HG03060 (cell line): ENCODE data around the gene TGFB1.
"Not testable (repeated sequence)": the region's sequence is repeated elsewhere in the genome, so short reads cannot be mapped to it uniquely, and the experiment has no call there.

Experiments used
- ATAC-seq: cut with Tn5 transposase; IDR thresholded peaks from one replicate; pipeline ENCODE4 v1.9.1; 2021; ENCODE audit warnings: low read depth, moderate number of reproducible peaks; ENCODE audit not compliant: unreplicated experiment

The TGFB1 gene

DNA sequence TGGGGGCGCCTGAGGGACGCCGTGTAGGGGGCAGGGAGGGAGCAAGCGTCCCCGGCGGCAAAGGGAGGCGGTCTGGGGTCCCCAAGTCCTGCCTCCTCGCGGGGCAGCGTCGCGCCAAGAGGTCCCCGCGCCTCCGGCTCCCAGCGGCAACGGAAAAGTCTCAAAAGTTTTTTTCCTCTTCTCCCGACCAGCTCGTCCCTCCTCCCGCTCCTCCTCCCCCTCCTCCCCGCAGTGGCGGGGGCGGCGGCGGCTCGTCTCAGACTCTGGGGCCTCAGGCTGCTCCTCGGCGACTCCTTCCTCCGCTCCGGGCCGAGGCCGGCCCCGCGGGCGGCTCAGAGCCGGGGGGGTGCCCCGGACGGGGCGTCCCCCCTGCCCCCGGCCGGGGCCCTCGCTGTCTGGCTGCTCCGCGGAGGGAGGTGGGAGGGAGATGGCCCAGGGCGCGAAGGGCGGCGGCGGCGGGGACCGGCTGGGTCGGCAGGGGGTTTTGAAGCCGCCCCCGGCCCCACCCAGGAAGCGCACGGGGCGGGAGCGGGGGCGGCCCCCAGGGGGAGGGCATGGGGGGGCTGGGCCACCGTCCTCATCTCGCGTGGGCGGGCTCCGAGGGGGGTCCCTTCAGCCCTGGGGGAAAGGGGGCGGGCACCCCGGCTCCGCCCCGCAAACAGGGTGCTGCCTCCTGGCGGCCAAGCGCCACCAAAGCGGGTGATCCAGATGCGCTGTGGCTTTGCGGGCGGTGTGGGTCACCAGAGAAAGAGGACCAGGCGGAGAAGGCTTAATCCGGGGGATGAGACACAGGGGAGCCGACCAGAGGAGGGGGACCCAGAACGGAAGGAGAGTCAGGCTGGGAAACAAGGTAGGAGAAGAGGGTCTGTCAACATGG lies at the start of gene TGFB1:
TGFB1 (minus strand) TSS at position 457 of the 877 bp plus-strand sequence. CDS start 878 bp downstream, outside the sequence.
- ATAC-seq = no peak

DNA sequence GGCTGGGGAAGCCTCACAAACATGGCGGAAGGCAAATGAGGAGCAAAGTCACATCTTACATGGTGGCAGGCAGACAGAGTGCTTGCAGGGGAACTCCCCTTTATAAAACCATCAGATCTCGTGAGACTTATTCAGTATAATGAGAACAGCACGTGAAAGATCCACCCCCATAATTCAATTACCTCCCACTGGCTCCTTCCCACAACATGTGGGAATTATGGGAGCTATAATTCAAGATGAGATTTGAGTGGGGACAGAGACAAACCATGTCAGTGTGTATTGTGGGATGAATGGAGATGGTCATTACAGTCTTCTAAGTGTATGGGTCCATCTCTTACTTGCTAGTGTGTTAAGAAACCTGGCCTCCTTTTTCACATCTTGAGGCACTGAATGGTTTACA lies 48.3 kb upstream of the TGFB1 start:
- ATAC-seq = no peak

DNA sequence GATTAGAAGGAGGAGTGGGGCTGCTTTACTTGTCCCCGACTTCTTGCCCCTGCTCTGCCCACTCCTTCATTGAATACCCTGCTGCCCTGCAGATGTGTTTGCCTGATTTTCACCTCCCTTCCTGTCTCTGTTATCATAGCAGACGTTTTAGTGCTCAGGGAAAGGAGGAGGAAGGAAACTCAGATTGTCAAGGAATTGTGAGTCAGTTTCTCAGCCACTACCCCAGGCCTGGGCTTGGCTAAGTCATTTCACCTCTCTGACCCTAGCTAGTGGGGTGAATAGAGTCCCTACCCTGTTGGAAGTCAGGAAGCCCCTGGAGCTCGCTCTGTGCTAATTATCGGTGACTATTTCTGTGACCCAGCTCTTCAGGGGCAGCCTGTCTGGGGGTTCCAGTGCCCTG lies 47.8 kb upstream of the TGFB1 start:
- no peak for ATAC-seq

DNA sequence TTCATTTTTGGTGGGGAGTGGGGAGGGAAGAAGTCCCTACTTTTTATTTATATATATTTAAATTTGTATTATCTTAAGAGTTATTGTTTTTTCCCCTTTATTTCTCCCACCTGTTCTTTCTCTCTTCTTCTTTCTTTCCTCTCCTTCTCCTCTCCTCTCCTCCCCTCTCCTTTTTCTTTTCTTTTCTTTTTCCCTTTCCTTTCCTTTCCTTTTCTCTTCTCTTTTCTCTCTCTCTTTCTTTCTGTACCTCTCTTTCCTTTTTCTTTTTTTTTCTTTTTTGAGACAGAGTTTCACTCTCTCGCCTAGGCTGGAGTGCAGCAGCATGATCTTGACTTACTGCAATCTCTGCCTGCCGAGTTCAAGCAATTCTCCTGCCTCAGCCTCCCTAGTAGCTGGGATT lies 45.8 kb upstream of the TGFB1 start:
- no peak for ATAC-seq

DNA sequence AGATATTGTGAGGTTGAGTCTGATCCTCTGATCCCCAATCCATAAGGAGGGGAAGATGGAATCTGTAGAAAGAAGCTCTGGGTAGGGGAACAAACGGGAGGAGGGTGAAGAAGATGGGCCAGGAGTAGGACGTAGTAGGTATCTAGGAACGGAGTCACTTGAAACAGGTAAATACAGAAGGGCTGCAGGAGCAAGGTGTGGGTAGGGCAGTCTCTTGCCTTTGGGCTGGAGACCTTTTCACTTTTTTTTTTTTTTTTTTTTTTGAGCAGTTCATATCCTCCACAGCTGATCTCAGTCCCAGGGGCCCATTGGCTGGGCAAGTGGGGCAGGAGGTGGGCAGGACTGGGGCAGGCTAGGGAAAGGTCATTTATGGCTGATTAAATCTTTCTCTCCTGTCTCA lies 45.4 kb upstream of the TGFB1 start:
- ATAC-seq = no peak

DNA sequence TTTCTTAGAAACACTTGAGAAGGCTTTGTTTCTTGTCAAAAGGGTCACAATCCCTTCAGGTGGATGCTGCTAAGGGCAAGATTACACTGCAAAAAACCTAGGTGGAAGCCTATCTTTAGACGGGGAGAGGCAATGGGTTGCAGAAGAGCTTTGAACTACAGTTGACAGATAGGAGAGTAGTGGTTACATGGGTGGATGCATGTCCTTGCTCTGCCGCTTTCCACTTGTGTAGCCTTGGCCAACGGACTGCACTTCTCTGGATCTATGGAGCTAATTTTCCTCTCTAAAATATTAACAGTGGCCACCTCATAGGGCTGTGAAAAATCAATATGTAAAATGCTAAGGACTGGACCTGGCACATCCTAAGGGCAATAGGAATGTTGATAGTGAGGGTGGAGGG lies 44.9 kb upstream of the TGFB1 start:
- ATAC-seq = no peak

DNA sequence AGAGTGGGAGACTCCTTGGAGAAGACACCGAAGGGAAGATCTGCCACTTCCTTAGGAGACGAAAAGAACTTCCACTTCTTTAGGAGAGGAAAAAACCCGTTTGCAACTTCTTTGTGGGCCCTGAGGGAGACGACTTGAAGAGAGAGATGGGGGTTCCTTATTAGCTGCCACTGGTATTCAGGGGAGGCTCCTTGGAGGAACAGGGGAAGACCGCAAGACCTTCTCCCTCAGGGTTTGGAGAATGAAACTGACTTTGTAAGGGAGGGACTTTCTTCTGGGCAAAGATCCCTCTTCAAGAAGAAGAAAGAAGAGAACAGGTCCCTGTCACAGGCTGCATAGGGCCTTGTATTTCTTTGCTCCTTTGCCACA lies 44.3 kb upstream of the TGFB1 start:
- no peak for ATAC-seq

DNA sequence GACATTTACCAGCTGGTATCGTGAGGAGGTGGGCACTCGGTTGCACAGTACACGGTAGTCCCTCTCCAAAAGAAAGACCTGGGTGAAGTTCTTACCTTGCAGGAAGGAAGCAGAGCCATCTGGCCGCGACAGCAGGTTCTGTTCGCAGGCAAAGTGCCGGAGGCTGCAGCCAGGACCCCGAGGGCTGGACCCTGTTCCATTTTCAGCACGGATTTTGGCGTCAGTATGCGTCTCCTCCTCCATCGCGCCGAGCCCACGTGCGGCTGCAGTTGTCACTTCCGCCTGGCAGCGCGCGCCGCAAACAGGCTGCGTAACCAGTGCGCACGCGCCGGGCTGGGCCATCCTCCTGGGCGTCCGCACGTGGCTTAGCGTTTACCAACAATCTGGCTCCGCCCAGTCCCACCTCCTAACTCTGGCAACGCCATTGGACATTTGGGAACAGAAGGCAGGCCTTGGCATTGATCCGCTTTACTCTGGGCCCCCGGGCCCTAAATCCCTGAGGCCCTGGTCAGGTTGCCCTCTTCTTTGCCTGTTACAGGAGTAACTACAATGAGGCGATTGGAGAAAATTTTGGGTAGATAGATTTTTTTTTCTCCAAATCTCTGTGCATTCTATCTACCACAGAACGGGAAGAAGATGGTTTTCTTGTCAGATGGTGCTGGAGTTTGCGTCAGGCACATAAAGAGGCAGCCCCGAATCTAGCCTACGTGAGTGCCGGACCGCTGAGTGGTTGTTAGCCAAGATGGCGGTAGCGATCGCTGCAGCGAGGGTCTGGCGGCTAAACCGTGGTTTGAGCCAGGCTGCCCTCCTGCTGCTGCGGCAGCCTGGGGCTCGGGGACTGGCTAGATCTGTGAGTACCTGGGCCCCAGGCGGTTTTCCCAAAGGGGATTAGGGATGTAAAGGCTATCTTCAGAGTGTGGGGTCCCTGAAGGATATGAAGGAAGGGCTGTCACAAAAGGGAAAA lies 43.6 kb upstream of the TGFB1 start, which contains the start of the genes BCKDHA and EXOSC5:
BCKDHA (plus strand) TSS at position 733 of the 964 bp plus-strand sequence; CDS start at position 743, 10 bp downstream.
EXOSC5 (minus strand) TSS at position 274 of the 964 bp plus-strand sequence; CDS start at position 243, 31 bp downstream.
- peak; percentile 93 for ATAC-seq

DNA sequence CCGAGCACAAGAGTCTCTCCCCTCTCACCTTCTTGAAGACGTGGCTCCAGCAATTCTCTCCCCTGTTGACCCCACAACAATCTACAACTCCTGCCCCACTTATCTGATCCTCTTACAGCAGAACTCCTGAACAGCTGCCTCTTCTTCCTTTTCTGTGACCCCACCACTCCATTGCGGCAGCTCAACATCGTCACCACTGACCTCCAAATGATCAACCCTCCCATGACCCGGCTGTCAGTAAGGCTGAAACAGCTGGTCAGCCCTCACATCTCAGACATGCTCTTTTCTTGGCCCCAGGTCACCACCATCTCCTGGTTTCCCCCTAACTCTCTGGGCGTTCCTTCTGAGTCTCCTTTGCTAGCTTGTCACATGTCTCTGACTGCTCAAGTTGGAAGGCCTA lies 41.6 kb upstream of the TGFB1 start:
- no peak for ATAC-seq

DNA sequence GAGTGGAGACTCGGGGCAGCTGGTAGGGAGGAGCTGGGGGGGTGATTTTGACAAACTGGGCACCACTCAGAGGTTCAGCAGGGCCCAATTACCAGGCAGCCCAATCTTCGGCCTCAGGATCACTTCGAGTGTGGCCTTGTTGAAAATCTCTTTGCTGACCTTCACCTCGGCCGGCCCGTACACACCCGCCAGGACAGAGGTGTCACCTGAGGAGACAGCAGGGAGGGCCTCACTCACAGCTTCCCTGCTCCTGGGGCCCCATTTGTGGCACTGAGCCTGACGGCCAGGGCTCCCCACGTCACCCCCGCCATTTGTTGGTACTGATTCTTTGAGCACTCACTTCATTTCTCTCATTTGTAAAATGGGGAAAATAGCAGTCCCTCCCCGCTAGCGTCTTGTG lies 39.1 kb upstream of the TGFB1 start:
- no peak for ATAC-seq

DNA sequence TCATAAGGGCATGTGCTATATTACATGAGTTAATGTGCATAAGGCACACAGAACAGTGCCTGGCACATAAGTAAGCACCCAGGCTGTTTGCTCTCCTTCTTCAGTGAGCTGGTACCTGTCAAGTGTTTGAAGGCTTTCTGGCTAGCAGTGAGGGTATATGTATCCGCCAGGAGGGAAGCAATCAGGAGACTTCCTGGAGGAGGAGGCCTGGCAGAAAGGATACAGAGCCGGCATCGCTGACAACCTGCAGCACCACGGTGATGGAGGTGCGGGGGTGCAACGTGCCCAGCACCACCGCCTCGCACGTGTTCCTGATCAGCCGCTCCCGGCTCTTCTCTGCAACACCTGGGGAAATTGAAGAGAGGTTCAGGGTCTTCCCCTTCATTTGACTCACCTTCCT lies 37.9 kb upstream of the TGFB1 start:
- no peak for ATAC-seq

DNA sequence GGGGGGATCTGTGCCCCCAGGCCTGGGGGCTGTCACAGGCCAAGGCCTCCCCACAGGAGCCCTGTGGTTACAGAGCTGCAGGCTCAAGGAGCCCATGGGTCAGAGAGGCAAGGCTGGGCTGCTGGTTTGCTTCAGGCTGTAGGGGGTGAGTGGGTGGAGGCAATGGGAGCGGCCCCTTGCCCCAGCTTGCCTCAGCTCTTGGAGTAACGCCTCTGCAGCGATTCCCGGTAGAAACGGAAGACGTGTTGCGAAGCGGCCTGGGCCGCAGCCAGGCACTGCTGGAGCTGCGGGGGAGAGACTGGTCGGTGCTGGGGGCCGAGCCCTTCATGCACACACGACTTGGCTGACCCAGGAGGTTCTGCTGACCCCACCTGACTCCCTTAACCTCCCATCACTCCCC lies 32.7 kb upstream of the TGFB1 start:
- no peak for ATAC-seq

DNA sequence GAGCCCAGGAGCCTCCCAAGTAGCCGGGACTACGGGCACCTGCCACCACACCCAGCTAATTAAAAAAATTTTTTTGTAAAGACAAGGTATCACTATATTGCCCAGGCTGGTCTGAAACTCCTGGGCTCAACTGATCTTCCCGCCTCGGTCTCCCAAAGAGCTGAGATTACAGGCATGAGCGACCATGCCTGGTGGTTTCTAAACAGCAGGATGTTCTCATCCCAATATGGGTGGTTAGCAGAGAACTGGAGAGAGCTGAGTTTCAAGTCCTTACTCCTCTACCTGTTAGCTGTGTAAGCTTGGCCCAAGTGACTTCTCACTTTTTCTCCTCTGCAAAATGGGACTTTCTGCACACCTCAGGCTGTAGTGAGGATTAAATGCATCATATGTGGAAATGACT lies 30.6 kb upstream of the TGFB1 start:
- no peak for ATAC-seq

DNA sequence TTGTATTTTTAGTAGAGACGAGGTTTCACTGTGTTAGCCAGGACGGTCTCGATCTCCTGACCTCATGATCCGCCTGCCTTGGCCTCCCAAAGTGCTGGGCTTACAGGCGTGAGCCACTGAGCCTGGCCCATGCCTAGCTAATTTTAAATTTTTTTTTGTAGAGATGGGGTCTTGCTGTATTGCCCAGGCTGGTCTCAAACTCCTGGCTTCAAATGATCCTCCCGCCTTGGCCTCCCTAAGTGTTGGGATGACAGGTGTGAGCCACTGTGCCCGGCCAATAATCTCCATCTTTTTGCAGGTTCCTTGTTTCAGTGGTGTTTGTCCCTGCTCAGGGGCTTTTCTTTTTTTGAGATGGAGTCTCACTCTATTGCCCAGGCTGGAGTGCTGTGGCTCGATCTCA lies 27.8 kb upstream of the TGFB1 start:
- ATAC-seq = not testable (repeated sequence)

DNA sequence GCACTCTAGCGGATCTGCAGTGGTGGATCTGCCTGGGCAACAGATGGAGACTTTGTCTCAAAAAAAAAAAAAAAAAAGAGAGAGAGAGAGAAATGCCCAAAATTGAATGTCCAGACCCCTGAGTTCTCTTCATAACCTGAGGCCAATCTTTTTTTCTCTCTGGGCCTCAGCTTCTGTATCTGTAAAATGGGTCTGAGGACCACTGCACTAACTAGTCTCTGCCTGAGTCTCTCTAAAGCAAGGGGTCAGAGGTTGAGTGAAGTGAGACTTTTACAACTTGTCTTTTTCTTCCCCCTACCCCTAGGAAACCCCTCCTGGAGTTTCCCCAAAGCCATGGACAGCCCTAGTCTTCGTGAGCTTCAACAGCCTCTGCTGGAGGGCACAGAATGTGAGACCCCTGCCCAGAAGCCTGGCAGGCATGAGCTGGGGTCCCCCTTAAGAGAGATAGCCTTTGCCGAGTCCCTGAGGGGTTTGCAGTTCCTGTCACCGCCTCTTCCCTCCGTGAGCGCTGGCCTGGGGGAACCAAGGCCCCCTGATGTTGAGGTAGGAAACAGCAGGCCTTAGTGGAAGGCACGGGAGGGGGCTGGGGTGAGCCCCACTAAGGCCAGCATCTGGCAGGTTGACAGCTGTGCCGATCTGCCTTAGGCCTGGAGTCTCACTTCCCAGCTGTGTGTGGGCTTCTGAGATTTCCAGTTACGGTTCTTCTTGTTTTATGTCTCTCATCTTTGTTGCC lies 24.4 kb upstream of the TGFB1 start:
- ATAC-seq = no peak

DNA sequence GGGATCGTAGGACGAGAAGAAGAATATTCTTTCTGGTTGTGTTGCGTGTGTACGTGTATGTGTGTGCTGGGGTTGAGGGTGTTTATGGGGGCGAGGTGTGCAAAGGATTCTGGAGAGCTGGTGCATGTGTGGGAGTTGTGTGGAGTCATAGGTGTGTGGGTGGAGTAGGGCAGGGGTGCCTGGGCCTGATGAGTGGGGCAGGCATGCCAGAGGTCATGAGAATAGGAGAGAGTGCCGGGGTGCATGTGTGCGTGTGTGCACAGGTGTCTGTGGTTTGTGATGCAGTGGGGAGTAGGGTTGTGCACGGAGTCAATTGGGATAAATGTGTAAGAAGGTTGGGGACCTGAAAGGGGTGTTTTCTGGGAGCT lies 23.3 kb upstream of the TGFB1 start:
- no peak for ATAC-seq

DNA sequence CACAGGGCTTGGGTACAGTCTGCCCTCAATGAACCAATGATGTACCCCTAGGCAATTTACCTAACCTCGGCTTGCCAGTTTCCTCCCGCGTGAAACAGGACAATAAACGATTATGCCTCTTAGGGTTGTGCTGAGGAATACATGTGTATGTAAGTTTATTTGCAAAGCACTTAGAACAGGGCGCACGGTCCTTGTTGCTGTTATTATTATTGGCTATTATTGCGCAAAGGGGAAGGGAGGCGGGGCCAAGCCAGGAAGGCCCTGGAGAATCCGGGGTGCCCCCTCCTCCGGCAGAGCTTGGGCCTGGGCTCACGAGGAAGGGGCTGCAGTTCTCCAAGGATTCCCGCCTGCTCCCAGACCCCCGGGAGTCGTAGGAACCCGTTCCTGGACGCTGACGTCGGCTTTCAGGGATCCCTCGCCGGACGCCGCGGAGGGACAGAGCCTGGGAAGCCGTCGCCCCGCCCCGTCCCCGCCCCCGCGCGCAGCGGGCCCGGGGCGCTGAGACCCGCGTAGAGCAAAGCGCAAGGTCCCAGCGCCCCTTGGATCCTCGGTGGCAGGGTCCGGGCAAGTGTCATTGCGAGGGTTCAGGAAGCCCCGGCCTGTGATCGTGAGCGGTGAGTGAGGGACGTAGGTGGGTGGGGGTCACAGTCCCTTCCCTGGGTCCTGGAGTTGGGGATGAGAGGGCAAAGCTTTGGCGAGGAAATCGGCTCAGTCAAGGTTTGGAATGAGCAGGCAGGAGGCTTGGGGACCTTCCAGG lies 22.7 kb upstream of the TGFB1 start, which contains the start of gene TMEM91:
TMEM91 (plus strand) TSS at position 293 of the 757 bp plus-strand sequence. CDS start 1,777 bp downstream, outside the sequence.
- ATAC-seq = no peak

DNA sequence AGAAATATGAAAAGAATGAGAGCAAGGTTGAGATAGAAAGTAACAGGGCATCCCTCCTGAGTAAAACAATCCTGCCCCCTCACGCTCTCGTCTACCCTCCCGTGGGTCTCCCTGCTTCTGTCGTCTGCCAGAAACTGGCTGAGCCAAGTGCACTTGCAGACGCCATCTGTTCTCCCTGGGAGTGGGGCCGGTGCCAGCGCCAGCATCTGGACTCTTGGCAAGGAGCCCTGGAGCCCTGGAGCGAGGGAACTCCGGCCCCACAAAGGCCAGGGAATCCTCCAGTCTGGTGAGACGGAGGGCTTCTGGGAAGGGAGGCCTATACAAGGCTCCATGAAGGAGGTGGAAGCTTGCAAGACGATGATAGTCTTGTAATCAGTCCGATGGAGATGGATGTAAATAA lies 20.3 kb upstream of the TGFB1 start:
- ATAC-seq = no peak

DNA sequence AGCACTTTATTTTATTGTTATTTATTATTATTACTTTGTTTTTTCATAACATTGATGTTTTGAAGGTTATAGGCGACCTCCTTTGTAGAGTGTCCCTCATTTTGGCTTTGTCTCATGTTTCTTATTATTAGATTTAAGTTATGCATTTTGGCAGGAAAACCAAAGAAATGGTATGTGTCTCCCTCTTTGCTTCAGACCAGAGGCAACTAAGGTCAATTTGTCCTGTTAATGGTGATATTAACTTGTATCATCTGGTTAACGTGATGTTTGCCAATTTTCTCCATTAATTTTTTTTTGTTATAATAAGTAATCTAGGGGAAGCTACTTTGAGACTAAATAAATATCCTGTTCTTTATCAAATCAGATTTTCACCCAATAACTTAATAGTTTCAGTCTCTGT lies 18.8 kb upstream of the TGFB1 start:
- no peak for ATAC-seq

DNA sequence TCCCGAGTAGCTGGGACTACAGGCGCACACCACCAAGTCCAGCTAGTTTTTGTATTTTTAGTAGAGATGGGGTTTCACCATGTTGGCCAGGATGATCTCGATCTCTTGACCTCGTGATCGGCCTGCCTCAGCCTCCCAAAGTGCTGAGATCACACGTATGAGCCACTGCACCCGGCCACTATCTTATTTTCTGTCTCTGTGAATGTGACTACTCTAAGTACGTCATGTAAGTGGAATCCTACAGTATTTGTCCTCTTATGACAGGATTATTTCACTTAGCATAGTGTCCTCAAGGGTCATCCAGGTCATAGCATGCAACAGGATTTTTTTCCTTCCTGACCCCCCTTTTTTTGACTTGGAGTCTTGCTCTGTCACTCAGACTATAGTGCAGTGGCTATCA lies 17.8 kb upstream of the TGFB1 start:
- ATAC-seq = no peak
